Type B pancreatic cell (in vitro differentiated cells): ENCODE measurements around the gene CHN2. TPM values are rescaled to one million over a fixed set of nuclear protein-coding genes. Genes with fewer than 3 reads are reported as not detected.

Experiments used
- DNase-seq: peaks from one replicate; pipeline ENCODE4 v3.0.0; 2021; ENCODE audit warnings: mixed read lengths; ENCODE audit not compliant: unreplicated experiment; ENCODE audit errors: extremely low spot score
- H3K27ac Mint-ChIP-seq: 2 replicates; pipeline ENCODE4 v1.8.0; 2021; ENCODE audit warnings: mild to moderate bottlenecking, mixed read lengths
- H3K27me3 Mint-ChIP-seq: 2 replicates; pipeline ENCODE4 v1.8.0; 2021; ENCODE audit warnings: mixed read lengths
- H3K36me3 Mint-ChIP-seq: 2 replicates; pipeline ENCODE4 v1.8.0; 2021; ENCODE audit warnings: mixed read lengths
- H3K4me1 Mint-ChIP-seq: one replicate; pipeline ENCODE4 v1.8.0; 2021; ENCODE audit warnings: mixed read lengths; ENCODE audit not compliant: unreplicated experiment
- H3K4me3 Mint-ChIP-seq: 2 replicates; pipeline ENCODE4 v1.8.0; 2021; ENCODE audit warnings: mild to moderate bottlenecking, mixed read lengths
- H3K9me3 Mint-ChIP-seq: 2 replicates; pipeline ENCODE4 v1.8.0; 2021; ENCODE audit warnings: mixed read lengths
- CTCF ChIP-seq: fragments of 200-600 bp; sonication (generic); conservative IDR thresholded peaks from 2 replicates; pipeline ENCODE4 v1.5.0; 2021; ENCODE audit warnings: antibody characterized with exemption, mild to moderate bottlenecking
- total RNA-seq: library from RNA; stranded (reverse); gene quantifications from 2 replicates; pipeline ENCODE4 v1.2.1, GENCODE V29; 2021; ENCODE audit warnings: low replicate concordance

Gene CHN2
- total RNA-seq, 1 donor from 2014 or later = 19.7 TPM

GRCh38 chr7:29469976-29470557 lies 275.5 kb downstream of the CHN2 start:
- peaks cover 6% of the 10 kb centered on the region for H3K4me1 Mint-ChIP-seq
- no peak overlapping the region for H3K27ac Mint-ChIP-seq
- no peaks in the 10 kb centered on the region for H3K36me3 Mint-ChIP-seq
- no peaks in the 10 kb centered on the region for H3K27me3 Mint-ChIP-seq
- TF ChIP-seq CTCF = no peak
- no peak overlapping the region for H3K4me3 Mint-ChIP-seq
- H3K9me3 Mint-ChIP-seq = no peaks in the 10 kb centered on the region
- DNase-seq = no peak

GRCh38 chr7:29471444-29472138 lies 277.0 kb downstream of the CHN2 start:
- TF ChIP-seq CTCF = no peak
- DNase-seq = no peak
- Mint-ChIP-seq H3K4me1 (peaks cover 6% of the 10 kb centered on the region), H3K4me3 (no peak overlapping the region), H3K9me3 (no peaks in the 10 kb centered on the region), H3K36me3 (no peaks in the 10 kb centered on the region), H3K27me3 (no peaks in the 10 kb centered on the region), H3K27ac (no peak overlapping the region)

GRCh38 chr7:29476916-29477315 lies 282.3 kb downstream of the CHN2 start:
- DNase-seq = no peak
- TF ChIP-seq CTCF = no peak
- H3K27ac Mint-ChIP-seq = no peak overlapping the region

GRCh38 chr7:29478226-29478625 lies 283.7 kb downstream of the CHN2 start:
- Mint-ChIP-seq H3K27ac (no peak overlapping the region), H3K36me3 (no peaks in the 10 kb centered on the region), H3K9me3 (no peaks in the 10 kb centered on the region), H3K27me3 (no peaks in the 10 kb centered on the region), H3K4me1 (peaks cover 40% of the 10 kb centered on the region), H3K4me3 (no peak overlapping the region)
- no peak for TF ChIP-seq CTCF
- peak; percentile 29 for DNase-seq

More at GRCh38 chr7:29476916-29477315, 282.3 kb downstream of the CHN2 start:
- H3K4me1 Mint-ChIP-seq = peaks cover 35% of the 10 kb centered on the region
- no peaks in the 10 kb centered on the region for H3K9me3 Mint-ChIP-seq
- H3K4me3 Mint-ChIP-seq = no peak overlapping the region
- no peaks in the 10 kb centered on the region for H3K36me3 Mint-ChIP-seq
- H3K27me3 Mint-ChIP-seq = no peaks in the 10 kb centered on the region

GRCh38 chr7:29478687-29479240 lies 284.2 kb downstream of the CHN2 start:
- Mint-ChIP-seq H3K27me3 (no peaks in the 10 kb centered on the region), H3K27ac (no peak overlapping the region), H3K4me1 (peaks cover 40% of the 10 kb centered on the region), H3K36me3 (no peaks in the 10 kb centered on the region), H3K4me3 (no peak overlapping the region), H3K9me3 (no peaks in the 10 kb centered on the region)
- TF ChIP-seq CTCF = no peak
- no peak for DNase-seq
